ENCODE data around the gene SGTA. TPM values are rescaled to one million over a fixed set of nuclear protein-coding genes. Genes with fewer than 3 reads are reported as not detected.

SGTA gene
- total and polyA plus RNA-seq, 9 of the 15 experiments (the other 6 are each of a cell fraction or from before 2014, with no cell fraction given) = 1.4 to 110 (median 49.9) TPM

GRCh38 chr19:2785244-2785997 is 2.3 kb upstream of the SGTA start, which contains the start of gene THOP1 (continued):
- peak; percentile 97 for TF ChIP-seq SAP30 (IDR thresholded peaks at IDR 0.05; ENCODE audit: borderline replicate concordance, insufficient read depth, low read depth, low read length, poor library complexity, severe bottlenecking)
- TF ChIP-seq HCFC1 (IDR thresholded peaks at IDR 0.05; ENCODE audit: low read depth, low read length) = peak; percentile 50
- no peak for TF ChIP-seq NR2C2 (CRISPR knock-in tag; IDR thresholded peaks at IDR 0.05)
- TF ChIP-seq NR2C2 (tag; IDR thresholded peaks at IDR 0.05) = no peak; the same call in 1 of the 2 replicates
- TF ChIP-seq RFX5 (IDR thresholded peaks at IDR 0.05; ENCODE audit: low read depth, low read length) = no peak
- 0 out of 6 replicates have a peak, but pooled peaks of 1 of the 3 experiments have one; percentile 18 for TF ChIP-seq ZBTB11 (CRISPR knock-in tag; IDR thresholded peaks at IDR 0.05)
- TF ChIP-seq FOXA3 (CRISPR knock-in tag; conservative IDR thresholded peaks at IDR 0.05 in 1 of 2, IDR thresholded peaks at IDR 0.05 in 1 of 2) = no peak
- peak; percentile 77 for TF ChIP-seq POLR2AphosphoS5 (IDR thresholded peaks at IDR 0.05; ENCODE audit: control insufficient read depth, insufficient read depth, low read depth, low read length)
- peak; percentile 99 for TF ChIP-seq NRF1 (conservative IDR thresholded peaks at IDR 0.05 in 1 of 2, IDR thresholded peaks at IDR 0.05 in 1 of 2)
- TF ChIP-seq ARID1B (IDR thresholded peaks at IDR 0.05) = no peak
- no peak for TF ChIP-seq SMARCE1 (IDR thresholded peaks at IDR 0.05)
- peak; percentile 72 for TF ChIP-seq SUPT5H (IDR thresholded peaks at IDR 0.05)
- no peak for TF ChIP-seq E2F5 (CRISPR knock-in tag; IDR thresholded peaks at IDR 0.05)
- TF ChIP-seq ZBTB7A (IDR thresholded peaks at IDR 0.05; ENCODE audit: borderline replicate concordance, control insufficient read depth, low read depth, low read length) = peak; percentile 31; the same call in 1 of the 2 replicates
- TF ChIP-seq TAF7 (tag; IDR thresholded peaks at IDR 0.05) = no peak
- TF ChIP-seq CBX3 (IDR thresholded peaks at IDR 0.05; ENCODE audit: borderline replicate concordance in 1 of 2, low read length in 2 of 2) = 0 out of 3 replicates have a peak, but pooled peaks of 1 of the 2 experiments have one; percentile 3
- TF ChIP-seq FUS (optimal IDR thresholded peaks at IDR 0.05; ENCODE audit: low read depth, low read length) = peak; percentile 56
- no peak for TF ChIP-seq BRCA1 (IDR thresholded peaks at IDR 0.05)
- TF ChIP-seq BRCA1 (CRISPR knock-in tag; IDR thresholded peaks at IDR 0.05) = peak; percentile 68; the same call in 1 of the 2 replicates
- peak; percentile 88 for TF ChIP-seq SP1 (CRISPR knock-in tag; IDR thresholded peaks at IDR 0.05)
- TF ChIP-seq KAT7 (CRISPR knock-in tag; IDR thresholded peaks at IDR 0.05; ENCODE audit: borderline replicate concordance) = no peak

Measured in K562 (cell line).